Measurements from ENCODE around the gene CAMK2G.
"Not testable (repeated sequence)": the region's sequence is repeated elsewhere in the genome, so short reads cannot be mapped to it uniquely, and the experiment has no call there.

CAMK2G gene

DNA sequence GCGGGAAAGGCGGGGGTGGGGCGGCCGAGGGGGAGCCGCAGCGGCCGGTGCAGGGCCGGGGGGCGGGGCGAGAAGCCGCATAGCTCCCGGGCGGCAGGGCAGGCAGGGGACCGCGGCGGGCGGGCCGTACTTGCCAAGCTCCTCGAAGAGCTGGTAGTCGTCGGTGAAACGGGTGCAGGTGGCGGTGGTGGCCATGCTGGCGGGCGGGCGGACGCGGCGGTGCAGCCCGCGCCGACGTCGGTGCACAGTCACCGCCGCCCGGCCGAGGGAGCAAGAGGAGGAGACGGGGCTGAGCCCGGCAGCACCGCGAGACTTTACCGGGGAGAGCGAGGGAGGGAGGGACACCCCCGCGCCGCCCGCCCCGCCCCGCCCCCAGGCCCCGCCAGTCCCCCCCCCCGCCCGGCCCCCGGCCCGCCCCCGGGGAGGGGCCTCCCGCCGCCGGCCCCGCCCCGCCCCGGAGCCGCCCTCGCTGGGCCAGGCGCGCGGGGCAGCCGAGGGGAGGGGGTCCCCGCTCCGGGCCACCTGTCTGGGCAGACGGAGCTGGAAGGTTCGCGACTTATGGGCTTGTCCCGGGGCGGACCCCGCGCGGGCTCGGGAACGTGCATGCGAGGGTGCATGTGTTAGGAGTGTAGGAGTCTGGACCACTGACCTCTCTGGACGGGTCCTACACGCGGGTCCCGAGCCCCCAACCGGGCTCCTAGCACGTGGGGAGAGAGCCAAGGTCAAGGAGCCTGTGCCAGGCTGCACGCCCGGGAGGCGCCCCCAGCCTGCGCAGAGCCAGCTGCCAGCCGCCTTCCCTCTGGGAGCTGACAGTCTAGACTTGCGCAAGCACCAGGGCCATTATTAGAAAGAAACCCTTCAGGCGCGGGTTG is at the start of gene CAMK2G:
Gene CAMK2G (minus strand): TSS at position 289 of the 872 bp plus-strand sequence. CDS start 94 bp downstream, at position 195.
- DNase-seq (ENCODE audit: low spot score) = peak; percentile 72

DNA sequence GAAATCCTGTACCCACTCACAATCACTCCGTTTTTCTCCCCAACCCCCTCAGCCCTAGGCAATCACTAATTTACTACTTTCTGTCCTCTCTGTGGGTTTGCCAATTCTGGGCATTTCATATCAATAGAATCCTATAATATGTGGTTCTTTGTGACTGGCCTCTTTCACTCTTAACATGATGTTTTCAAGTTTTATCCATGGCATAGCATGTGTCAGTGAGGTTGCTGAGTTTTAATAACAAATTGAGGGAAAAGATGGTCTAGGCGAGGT is 48.4 kb upstream of the CAMK2G start:
- DNase-seq (ENCODE audit: low spot score) = no peak

DNA sequence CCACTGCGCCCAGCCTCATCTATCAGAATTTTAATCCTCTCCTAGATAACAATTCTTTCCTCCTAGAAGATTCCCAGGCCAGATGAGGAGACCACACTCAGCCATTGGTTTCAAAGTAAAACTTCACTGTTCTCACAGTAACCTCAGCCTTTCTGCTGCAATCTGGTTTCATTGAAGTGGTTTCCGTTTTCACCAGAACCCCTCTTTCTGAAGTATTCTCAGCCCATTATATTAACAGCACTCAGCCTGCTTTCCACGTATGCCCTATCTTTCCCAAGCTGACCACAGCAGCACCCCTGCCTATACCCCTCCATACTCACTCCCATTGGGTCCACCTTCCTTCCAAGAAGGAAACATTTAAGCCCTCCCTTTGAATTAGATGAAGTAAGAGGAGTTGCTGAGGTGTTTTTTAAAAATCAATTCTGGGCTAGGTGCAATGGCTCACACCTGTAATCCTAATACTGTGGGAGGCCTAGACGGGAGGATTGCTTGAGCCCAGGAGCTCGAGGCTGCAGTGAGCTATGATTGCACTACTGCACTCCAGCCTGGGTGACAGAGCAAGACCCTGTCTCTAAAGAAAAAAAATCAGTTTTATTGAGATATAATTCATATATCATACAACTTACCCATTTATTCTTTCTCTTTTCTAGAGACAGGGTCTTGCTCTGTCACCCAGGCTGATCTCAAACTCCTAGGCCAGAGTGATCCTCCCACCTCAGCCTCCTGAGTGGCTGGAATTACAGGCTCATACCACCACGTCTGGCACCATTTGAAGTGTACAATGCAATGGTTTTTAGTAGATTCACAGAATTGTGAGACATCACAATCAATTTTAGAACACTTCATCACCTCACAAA is 47.9 kb upstream of the CAMK2G start:
- DNase-seq (ENCODE audit: low spot score) = no peak

DNA sequence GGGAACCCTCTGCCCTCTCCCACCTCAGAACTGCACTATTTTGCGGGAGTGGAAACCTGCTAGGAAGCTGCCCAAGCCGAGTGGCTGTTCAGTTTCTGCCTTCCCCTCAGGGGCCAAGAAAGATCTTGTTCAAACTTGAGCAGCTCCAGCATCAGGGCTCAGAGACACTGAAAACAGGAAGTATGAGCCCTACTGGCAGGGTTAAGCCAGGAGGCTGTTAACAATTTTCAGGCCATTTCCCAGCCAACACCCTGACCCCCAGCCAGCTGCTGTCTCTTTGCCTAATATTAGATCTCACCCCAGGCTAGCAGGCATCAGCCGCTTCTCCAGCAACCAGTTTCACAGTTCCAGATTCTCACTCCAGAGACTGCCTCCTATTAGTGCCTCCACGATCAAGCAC is 45.7 kb upstream of the CAMK2G start:
- DNase-seq (ENCODE audit: low spot score) = peak; percentile 52

DNA sequence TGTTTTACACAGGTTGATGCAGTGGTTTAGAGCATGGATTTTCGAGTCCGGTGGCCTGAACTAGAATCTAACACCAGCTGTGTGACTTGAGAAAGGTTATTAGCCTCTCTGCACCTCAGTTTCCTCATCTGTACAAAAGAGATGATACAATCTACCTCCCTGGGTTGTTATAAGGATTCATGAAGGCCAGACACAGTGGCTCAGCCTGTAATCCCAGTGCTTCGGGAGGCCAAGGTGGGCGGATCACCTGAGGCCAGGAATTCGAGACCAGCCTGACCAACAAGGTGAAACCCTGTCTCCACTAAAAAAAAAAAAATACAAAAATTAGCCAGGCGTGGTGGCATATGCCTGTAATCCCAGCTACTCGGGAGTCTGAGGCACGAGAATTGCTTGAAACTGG is 45.1 kb upstream of the CAMK2G start:
- DNase-seq (ENCODE audit: low spot score) = not testable (repeated sequence)

DNA sequence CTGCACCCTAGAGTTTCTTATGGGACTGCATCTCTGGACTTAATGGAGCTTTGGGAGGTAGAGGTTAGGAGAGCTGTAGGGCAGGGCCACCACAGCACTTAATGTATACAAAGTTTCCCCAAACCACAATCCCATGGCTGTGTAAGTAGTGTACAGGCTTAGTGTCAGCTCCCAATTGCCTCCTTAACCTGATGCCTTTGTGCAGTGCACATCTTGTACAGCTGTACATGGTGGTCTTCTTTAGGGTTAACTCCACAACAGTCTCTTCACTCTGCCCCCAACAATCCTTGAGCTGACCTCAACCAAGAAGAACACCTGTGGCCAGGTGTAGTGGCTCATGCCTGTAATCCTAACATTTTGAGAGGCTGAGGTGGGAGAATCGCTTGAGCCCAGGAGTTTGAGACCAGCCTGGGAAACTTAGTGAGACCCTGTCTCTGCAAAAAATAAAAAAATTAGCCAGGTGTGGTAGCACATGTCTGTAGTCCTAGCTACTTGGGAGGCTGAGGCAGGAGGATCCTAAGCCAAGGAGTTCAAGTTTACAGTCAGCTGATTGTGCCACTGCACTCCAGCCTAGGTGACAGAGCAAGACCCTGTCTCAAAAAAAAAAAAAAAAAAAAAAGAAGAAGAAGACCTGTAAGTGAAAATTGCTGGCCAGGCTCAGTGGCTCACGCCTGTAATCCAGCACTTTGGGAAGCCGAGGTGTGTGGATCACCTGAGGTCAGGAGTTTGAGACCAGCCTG is 43.4 kb upstream of the CAMK2G start:
- peak; percentile 46 for DNase-seq (ENCODE audit: low spot score)

DNA sequence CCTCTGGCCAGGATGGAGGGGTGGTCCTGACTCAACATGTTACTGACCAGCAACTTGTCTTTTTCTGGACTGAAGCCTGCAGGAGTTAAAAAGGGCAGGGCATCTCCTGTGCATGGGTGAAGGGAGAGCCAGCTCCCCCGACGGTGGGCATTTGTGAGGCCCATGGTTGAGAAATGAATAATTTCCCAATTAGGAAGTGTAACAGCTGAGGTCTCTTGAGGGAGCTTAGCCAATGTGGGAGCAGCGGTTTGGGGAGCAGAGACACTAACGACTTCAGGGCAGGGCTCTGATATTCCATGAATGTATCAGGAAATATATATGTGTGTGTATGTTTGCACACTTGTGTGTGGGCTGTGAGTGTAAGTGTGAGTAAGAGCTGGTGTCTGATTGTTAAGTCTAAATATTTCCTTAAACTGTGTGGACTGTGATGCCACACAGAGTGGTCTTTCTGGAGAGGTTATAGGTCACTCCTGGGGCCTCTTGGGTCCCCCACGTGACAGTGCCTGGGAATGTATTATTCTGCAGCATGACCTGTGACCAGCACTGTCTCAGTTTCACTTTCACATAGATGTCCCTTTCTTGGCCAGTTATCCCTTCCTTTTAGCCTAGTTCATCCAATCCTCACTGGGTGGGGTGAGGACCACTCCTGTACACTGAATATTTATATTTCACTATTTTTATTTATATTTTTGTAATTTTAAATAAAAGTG is 42.6 kb upstream of the CAMK2G start:
- no peak for DNase-seq (ENCODE audit: low spot score)

DNA sequence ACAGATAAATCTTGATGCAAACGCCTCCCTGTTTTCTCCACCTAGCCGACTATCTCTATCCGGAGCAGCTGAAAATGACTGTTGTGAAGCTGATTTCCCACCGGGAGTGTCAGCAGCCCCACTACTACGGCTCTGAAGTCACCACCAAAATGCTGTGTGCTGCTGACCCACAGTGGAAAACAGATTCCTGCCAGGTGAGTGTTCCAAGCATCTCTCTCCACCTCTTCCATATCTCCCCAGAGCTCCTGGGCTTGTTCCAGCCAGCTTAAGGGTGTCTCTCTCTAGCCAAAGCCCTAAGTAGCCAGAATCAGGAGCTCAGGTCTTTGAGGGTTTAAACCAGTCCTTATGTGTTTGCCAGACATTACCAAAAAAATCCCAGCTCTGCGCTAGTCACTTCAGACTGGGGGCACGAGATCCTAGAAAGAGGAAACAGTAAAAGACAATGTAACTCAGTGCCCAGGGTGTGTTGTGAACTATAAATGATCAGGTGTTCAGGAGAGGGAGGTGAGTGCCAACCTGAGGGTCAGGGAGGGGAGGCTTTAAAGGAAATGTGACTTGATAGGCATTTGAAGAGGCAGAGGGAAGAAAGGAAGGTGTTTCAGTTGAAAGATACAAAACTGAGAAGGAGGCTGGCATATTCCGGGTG is 41.0 kb upstream of the CAMK2G start:
- DNase-seq (ENCODE audit: low spot score) = no peak

DNA sequence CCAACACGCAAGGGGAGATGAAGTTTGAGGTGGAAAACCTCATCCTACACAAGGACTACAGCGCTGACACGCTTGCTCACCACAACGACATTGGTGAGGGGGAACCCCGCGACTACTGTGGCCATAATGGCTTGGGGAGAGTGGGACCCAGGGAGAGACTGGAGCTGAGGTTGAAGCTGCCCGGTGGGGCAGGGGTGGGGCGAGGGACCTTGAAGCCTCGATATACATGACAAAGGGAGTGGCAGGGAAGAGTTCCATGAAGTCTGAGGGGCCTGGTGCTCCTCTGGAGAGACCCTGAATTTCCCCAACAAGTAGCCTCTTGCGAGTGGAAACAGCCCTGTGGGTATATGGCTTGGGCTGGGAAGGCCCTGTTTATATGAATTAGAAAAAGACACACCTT is 39.7 kb upstream of the CAMK2G start:
- no peak for DNase-seq (ENCODE audit: low spot score)

DNA sequence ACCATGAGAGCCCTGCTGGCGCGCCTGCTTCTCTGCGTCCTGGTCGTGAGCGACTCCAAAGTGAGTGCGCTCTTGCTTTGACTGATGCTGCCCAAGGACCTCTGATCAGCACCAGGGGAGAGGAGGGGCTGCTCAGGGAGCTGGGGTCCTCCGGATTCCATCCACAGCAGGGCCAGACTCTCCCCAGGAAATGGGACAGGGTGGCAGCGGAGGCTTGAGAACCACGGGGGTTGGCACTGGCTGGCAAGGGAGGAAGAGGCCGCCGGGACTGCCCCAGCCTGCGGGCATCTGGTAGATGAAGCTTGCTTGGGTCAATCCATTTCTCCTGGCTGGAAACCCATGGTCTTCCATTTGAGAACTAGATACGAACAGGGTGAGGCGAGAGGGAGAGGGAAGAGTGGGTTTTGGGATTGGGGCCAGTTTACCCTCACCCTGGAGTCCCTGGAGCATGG is 37.2 kb upstream of the CAMK2G start:
- no peak for DNase-seq (ENCODE audit: low spot score)

DNA sequence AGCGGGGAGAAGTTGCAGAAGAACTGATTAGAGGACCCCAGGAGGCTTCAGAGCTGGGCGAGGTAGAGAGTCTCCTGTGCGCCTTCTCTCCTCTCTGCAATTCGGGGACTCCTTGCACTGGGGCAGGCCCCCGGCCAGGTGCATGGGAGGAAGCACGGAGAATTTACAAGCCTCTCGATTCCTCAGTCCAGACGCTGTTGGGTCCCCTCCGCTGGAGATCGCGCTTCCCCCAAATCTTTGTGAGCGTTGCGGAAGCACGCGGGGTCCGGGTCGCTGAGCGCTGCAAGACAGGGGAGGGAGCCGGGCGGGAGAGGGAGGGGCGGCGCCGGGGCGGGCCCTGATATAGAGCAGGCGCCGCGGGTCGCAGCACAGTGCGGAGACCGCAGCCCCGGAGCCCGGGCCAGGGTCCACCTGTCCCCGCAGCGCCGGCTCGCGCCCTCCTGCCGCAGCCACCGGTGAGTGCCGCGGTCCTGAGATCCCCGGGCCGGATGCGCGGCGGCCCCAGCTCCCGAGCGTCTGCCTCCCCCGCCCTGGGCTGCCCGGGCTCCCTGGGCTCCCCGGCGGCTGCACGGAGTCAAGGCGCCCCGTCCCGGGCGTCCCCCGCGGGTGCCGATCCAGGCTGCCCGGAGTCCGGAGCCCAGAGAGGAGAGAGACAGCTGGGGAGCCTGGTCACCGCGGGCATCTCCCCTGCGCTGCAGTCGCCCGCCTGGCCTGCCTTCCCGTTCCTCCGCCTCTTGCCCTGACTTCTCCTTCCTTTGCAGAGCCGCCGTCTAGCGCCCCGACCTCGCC is 36.6 kb upstream of the CAMK2G start, which contains the start of gene PLAU:
Gene PLAU (plus strand): TSS at position 369 of the 789 bp plus-strand sequence. CDS start 424 bp downstream, outside the sequence.
- no peak for DNase-seq (ENCODE audit: low spot score)

DNA sequence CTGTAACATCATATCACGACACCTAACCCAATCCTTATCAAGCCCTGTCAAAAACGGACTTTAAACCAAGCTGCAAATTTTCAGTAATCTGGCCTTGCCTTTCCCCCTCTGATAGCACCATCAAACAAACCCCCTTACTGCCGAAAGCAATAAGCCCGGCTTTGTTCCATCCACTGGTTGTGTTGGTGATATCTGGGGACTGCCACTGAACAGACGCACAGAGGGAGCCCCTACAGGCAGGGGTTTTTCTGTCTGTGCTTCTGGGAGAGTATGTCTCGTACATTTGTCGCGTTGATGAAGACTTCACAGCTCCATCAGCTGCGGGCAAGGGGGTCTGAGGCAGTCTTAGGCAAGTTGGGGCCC is 36.0 kb upstream of the CAMK2G start:
- DNase-seq (ENCODE audit: low spot score) = peak; percentile 42

DNA sequence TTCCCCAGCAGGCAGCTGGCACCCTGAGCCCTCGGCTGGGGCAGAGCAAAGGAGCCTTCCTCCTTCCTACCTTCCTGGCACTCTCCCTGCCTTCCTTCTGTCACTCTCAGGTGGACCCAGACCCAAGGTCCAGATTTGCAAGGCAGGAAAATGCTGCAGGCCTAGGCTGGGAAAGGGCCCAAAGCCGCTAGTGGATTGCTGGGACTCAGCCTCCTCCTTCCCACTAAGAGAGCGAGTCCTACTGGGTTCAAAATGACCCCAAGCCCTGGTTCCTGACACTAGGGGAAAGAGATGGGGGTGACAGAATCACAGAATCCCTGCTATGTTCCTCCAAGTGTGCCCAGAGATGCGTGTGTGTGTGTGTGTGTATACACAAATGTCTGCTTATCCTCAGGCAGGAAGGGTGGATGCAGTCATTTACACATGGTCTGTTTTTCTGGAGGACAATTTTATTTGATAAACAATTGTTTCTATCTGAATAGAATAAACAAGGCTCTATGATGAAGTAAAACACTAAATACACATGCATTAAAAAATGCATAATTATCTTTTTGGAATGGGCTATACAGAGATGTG is 35.3 kb upstream of the CAMK2G start:
- DNase-seq (ENCODE audit: low spot score) = no peak

DNA sequence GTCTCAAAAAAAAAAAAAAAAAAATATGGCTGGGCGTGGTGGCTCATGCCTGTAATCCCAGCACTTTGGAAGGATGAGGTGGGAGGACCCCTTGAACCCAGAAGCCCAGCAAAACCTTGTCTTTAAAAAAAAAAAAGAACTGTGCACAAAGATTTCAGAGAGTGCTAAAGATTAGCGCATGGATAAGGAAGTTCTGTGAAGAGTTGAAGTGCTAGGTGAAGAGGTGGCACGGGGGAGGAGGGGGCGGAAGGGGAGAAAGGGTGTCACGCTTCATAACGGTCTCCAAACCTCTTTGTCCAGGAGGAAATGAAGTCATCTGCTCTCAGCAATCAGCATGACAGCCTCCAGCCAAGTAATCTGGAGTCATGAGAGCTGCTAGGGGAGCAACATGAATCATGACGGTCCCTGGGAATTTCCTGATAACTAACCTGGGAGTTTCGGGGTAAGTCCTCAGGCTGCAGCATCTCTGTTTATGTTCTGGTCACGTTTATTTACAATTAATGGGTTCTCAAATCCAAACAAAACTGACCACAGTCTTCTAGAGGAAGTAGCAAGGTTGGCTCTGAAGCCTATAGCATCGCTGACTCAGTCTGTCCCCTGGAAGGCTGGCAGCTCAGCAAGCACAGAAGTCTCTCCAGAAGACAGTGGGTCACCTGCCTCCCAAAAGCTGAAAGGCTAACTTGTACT is 34.6 kb upstream of the CAMK2G start:
- DNase-seq (ENCODE audit: low spot score) = peak; percentile 57

DNA sequence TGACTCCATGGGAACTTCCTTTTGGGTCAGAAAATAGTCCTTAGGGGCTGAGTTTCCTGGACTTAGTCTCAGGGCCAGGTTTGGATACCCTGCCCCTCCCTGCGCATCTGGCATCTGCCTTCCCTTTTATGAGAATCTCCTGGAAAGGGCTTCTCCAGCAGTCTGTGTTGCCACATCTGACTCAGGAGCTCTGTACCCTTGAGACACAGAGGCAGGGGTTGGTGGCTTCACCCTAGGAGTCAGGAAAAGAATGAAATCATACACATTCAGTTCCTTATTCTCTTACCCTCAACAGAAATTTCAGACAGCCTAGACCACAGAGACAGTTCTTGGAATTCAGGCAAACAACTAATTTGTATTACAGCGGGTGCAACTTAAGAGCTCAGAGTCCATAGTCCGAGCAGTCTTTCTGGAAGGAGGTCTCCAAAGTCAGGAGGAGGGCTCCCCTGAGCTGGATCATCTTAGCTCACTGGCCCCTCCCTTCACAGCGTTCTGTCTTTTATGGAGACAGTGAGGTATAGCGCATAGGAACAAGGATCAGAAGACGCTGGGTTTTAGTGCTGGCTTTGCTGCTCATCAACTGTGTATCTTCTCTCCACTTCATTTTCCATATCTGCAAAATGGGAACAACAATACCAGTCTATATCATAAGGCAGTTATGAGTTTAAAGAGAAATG is 33.6 kb upstream of the CAMK2G start:
- DNase-seq (ENCODE audit: low spot score) = no peak

DNA sequence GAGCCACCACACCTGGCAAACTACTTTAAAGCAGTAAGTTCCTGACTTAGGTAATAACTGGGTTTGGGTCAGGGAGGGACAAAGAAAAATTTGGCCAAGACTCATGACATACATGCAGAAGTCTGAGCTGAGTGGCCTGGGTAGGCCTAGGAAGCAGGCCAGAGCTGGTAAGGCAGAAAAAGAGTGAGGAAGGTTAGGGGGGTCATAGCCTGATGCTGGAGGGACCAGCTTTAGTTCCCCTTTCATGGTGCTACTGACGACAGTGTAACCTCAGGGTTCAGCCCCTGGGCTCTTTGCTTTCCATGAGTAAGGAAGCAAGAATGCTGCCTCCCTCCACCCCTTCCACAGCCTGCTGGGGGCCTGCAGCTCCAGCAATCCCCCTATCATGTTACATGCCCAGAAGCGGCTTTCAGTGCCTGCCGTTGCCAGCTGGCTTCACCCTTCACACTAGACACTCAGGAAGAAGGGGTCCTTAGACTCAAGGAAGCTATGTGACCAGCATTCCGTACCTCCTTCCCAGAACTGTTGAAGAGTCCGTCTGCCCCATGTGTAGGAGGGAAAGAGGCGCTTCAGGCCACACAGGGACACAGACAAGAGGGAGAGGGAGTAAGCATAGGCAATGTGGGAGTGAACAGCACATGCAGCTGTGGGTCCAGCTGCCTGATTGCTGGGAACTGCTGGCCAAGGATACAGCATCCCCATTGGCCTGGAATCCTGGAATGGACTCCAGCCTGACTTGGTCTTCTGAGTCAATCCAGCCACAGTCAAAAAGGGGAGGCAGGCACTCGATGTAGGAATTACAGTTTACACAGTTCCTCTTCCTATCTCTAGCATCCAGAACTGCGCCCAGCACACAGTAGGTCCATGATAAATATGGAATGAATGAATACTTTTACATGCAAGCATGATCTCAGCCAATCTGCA is 32.4 kb upstream of the CAMK2G start:
- DNase-seq (ENCODE audit: low spot score) = peak; percentile 57

DNA sequence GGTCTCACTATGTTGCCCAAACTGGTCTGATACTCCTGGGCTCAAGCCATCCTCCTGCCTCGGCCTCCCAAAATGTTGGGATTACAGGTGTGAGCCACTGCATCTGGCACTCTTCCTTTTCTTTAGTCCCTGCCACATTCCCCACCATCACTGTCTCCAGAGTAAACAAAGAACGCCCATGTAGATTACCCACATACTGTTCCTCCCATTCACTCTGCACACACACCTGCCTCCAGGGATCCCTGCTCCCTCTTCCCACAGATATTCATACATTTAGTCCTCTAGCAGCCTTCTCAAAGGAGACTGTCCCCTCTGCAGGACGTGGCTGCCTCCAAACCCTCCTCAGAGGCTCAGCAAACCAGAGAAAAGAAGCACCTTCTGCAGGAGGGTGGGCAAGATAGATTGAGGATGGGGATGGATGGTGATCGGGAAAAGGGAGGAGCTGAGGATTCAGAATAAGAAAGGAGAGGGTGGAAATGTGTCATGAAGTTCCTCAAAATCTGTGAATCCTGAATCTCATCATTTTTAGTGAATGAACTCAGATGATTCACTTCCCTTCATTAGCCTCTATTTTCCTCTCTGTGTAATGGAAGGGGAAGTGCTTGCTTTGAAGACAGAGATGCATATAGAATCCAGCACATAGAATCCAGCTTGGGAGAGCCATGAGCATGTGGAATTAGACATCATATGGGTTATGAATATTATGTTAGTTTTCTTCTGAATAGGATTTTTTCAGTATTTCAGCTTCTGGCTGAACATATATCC is 31.1 kb upstream of the CAMK2G start:
- DNase-seq (ENCODE audit: low spot score) = no peak

Measured in cerebellar cortex (tissue), 1 donor.